ENCODE measurements around the gene SPOCK1. TPM values are rescaled to one million over a fixed set of nuclear protein-coding genes. Genes with fewer than 3 reads are reported as not detected.

Gene SPOCK1
- total and polyA plus RNA-seq, 3 donors from 2014 or later = 63.8 to 111 (median 101) TPM

DNA sequence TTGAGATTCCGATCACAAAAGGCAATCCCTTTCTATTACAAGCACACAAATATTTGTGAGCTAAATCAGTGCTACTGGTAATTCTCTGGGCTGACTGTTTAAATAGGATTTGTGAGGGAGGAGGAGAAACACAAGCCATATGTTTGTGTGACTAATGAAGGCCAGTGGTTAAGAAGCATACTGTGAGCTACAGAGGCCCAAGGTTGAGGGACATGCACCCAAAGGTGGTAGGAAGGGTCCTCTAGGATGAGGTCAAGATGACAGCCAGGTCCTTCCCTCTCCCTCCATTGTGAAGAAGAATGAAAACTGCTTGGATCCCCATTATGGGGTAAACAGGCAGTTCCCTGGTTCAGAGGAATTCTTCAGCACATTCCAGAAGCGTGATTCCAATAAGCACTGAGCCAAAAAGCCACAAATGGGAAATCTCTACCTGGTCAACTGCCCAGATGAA is 83.9 kb downstream of the SPOCK1 start:
- no peak for DNase-seq
- no peaks in the 10 kb centered on the region for H3K4me1 ChIP-seq
- no peaks in the 10 kb centered on the region for H3K9me3 ChIP-seq
- no peak overlapping the region for H3K4me3 ChIP-seq
- no peaks in the 10 kb centered on the region for H3K27me3 ChIP-seq
- WGBS, 2 donors = 72 to 81% methylated on average over 2 of the region's 2 CpGs
- H3K36me3 ChIP-seq (ENCODE audit: low read depth, missing control alignments) = no peaks in the 10 kb centered on the region
- TF ChIP-seq, protein P1, sequence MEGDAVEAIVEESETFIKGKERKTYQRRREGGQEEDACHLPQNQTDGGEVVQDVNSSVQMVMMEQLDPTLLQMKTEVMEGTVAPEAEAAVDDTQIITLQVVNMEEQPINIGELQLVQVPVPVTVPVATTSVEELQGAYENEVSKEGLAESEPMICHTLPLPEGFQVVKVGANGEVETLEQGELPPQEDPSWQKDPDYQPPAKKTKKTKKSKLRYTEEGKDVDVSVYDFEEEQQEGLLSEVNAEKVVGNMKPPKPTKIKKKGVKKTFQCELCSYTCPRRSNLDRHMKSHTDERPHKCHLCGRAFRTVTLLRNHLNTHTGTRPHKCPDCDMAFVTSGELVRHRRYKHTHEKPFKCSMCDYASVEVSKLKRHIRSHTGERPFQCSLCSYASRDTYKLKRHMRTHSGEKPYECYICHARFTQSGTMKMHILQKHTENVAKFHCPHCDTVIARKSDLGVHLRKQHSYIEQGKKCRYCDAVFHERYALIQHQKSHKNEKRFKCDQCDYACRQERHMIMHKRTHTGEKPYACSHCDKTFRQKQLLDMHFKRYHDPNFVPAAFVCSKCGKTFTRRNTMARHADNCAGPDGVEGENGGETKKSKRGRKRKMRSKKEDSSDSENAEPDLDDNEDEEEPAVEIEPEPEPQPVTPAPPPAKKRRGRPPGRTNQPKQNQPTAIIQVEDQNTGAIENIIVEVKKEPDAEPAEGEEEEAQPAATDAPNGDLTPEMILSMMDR (IDR thresholded peaks at IDR 0.05) = no peak
- no peak for TF ChIP-seq POLR2A (IDR thresholded peaks at IDR 0.05)
- H3K27ac ChIP-seq = no peak overlapping the region
- intact Hi-C loops (cut with DNase I; ENCODE audit: low total_unique reads) = no loop called here

DNA sequence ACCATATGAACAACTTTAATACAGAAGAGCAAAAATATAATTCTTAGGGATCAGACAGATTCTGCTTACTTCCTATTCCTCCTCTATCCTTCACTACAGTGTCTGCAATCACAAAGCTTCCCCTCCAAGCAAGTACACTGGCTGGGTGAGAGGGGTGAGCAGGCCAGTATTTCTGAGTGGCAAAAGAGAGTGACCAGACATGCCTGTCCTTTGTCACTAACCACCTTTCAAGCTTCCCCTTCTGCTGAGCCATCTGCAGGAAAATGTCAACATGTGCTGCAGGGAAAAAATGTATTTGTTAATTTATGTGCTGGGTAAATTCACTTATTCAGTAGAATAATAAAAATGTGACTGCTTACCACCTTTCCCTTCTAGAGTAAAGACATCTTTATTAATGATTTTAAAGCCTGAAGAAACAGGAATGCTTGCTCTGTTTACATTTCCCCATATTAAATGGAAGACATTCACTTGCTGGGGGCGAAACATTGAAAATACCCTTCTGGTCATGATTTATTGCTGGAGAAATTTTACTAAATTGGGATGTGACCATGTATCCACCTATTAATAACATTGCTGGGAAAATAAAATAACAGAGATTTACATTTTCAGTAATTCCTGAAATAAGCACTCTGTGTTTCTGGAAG is 84.9 kb downstream of the SPOCK1 start:
- intact Hi-C loops (cut with DNase I; ENCODE audit: low total_unique reads) = no loop called here
- Histone ChIP-seq H3K4me1 (no peaks in the 10 kb centered on the region), H3K9me3 (no peaks in the 10 kb centered on the region), H3K36me3 (ENCODE audit: low read depth, missing control alignments) (no peaks in the 10 kb centered on the region), H3K27me3 (no peaks in the 10 kb centered on the region), H3K27ac (no peak overlapping the region), H3K4me3 (no peak overlapping the region)
- no peak for DNase-seq
- TF ChIP-seq, protein P1 (IDR thresholded peaks at IDR 0.05) = no peak
- no peak for TF ChIP-seq POLR2A (IDR thresholded peaks at IDR 0.05)
- WGBS, 2 donors = 69 to 71% methylated on average over 1 of the region's 1 CpG

DNA sequence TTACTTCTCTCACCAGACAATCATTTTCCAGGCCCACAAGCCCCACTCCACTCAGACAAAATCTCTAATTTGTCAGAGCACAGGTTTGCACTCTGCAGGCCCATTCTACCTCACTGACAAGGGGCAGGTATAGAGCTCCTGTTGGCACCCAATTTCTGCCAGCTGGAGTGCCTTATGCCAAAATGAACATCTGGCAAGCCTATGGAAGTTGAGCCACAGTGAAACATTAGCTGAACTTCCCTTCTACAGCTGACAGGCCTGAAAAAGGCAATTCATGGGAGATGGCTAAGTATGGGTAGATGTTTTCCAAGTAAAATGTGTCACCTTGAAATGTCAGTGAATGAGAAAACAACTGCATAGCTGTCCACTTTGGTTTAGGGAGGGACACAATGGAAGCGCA is 87.0 kb downstream of the SPOCK1 start:
- intact Hi-C loops (cut with DNase I; ENCODE audit: low total_unique reads) = no loop called here
- TF ChIP-seq, protein P1 (IDR thresholded peaks at IDR 0.05) = no peak
- TF ChIP-seq POLR2A (IDR thresholded peaks at IDR 0.05) = no peak
- 100% methylated on average over 1 of the region's 1 CpG for WGBS, 2 donors
- Histone ChIP-seq H3K9me3 (no peaks in the 10 kb centered on the region), H3K36me3 (ENCODE audit: low read depth, missing control alignments) (no peaks in the 10 kb centered on the region), H3K4me3 (no peak overlapping the region), H3K27ac (peak overlapping the region in 1 of 2 donors; percentile 2), H3K27me3 (no peaks in the 10 kb centered on the region), H3K4me1 (no peaks in the 10 kb centered on the region)
- no peak for DNase-seq

DNA sequence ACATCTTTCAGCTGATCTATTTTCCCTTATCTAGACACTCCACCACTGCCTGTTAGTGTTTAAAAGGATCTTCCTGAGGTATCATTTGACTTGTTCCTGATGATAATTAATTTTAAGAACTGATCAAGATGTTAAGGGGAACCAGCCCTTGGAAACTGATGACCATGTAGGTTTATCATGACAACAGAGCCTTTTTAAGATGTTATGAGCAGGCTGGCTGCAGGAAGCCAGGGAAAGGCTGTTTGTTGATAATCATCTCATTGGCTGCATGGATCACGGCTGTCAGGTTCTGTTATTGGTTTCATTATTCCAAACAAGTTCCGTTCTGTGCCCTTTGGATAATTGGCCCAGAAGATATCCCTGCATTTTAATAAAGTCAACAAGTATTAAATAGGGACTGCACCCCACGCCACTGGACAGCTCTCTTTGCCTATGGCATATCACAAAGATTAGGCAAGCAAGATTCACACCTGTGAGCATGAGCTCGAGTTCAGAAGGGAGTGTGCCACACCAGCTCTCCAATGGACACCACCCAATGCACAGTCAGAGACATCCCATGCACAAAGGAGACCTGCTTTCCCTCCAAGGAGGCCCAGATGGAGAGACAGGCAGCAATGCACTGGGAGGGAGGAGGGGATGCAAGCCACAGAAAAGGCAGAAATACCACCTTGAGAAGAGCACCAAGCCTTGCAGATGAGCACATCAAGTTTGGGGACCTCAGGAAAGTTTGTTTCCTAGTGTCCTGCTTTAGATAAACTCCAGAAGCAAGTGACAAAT is 88.7 kb downstream of the SPOCK1 start:
- DNase-seq = no peak
- Histone ChIP-seq H3K9me3 (no peaks in the 10 kb centered on the region), H3K27ac (no peak overlapping the region), H3K27me3 (no peaks in the 10 kb centered on the region), H3K36me3 (ENCODE audit: low read depth, missing control alignments) (no peaks in the 10 kb centered on the region), H3K4me3 (no peak overlapping the region), H3K4me1 (no peaks in the 10 kb centered on the region)
- TF ChIP-seq POLR2A (IDR thresholded peaks at IDR 0.05) = no peak
- TF ChIP-seq, protein P1 (IDR thresholded peaks at IDR 0.05) = no peak
- 89 to 94% methylated on average over 4 of the region's 4 CpGs for WGBS, 2 donors
- intact Hi-C loops (cut with DNase I; ENCODE audit: low total_unique reads) = no loop called here
